ENCODE results near the gene KLF11.

- no peak for TF ChIP-seq EZH2phosphoT487 (IDR thresholded peaks at IDR 0.05; ENCODE audit: insufficient read depth, low read depth)
- TF ChIP-seq EZH2 (IDR thresholded peaks at IDR 0.05; ENCODE audit: insufficient read depth, poor library complexity, severe bottlenecking), result no peak
These were observed 8.3 kb upstream of the KLF11 start for GRCh38 chr2:10035053-10035422.

Measured in GM23248 (cell line).